ENCODE measurements around the gene PRSS57. TPM values are rescaled to one million over a fixed set of nuclear protein-coding genes. Genes with fewer than 3 reads are reported as not detected.
A peak's percentile ranks its signal among the peaks of the same experiment; 100 is the strongest.

The PRSS57 gene
- total and polyA plus RNA-seq, 2 of the 13 experiments (the other 11 are each of a cell fraction or from before 2014, with no cell fraction given): 0.12 TPM; not detected in 1

- TF ChIP-seq ZNF331 (CRISPR knock-in tag; IDR thresholded peaks at IDR 0.05) (peak; percentile 90), IRX3 (CRISPR knock-in tag; IDR thresholded peaks at IDR 0.05; ENCODE audit: borderline replicate concordance, low read depth) (peak; percentile 90), ZNF782 (CRISPR knock-in tag; IDR thresholded peaks at IDR 0.05; ENCODE audit: borderline replicate concordance) (0 out of 2 replicates have a peak, but pooled peaks have one; percentile 22), ZNF326 (CRISPR knock-in tag; IDR thresholded peaks at IDR 0.05; ENCODE audit: borderline replicate concordance) (no peak), NFKB2 (CRISPR knock-in tag; IDR thresholded peaks at IDR 0.05; ENCODE audit: borderline replicate concordance) (peak; percentile 41; the same call in 1 of the 2 replicates), ZNF577 (CRISPR knock-in tag; IDR thresholded peaks at IDR 0.05; ENCODE audit: borderline replicate concordance, low read depth) (no peak), KDM1A (CRISPR knock-in tag; IDR thresholded peaks at IDR 0.05) (peak; percentile 93), MED8 (CRISPR knock-in tag; IDR thresholded peaks at IDR 0.05; ENCODE audit: insufficient replicate concordance) (peak; percentile 83), ZNF20 (CRISPR knock-in tag; IDR thresholded peaks at IDR 0.05) (no peak), ZNF766 (CRISPR knock-in tag; IDR thresholded peaks at IDR 0.05; ENCODE audit: borderline replicate concordance) (no peak), NR0B2 (CRISPR knock-in tag; IDR thresholded peaks at IDR 0.05) (no peak), THAP9 (CRISPR knock-in tag; IDR thresholded peaks at IDR 0.05; ENCODE audit: borderline replicate concordance) (peak; percentile 42; the same call in 1 of the 2 replicates), ZNF30 (CRISPR knock-in tag; IDR thresholded peaks at IDR 0.05) (no peak)
- TF ChIP-seq, protein P1, sequence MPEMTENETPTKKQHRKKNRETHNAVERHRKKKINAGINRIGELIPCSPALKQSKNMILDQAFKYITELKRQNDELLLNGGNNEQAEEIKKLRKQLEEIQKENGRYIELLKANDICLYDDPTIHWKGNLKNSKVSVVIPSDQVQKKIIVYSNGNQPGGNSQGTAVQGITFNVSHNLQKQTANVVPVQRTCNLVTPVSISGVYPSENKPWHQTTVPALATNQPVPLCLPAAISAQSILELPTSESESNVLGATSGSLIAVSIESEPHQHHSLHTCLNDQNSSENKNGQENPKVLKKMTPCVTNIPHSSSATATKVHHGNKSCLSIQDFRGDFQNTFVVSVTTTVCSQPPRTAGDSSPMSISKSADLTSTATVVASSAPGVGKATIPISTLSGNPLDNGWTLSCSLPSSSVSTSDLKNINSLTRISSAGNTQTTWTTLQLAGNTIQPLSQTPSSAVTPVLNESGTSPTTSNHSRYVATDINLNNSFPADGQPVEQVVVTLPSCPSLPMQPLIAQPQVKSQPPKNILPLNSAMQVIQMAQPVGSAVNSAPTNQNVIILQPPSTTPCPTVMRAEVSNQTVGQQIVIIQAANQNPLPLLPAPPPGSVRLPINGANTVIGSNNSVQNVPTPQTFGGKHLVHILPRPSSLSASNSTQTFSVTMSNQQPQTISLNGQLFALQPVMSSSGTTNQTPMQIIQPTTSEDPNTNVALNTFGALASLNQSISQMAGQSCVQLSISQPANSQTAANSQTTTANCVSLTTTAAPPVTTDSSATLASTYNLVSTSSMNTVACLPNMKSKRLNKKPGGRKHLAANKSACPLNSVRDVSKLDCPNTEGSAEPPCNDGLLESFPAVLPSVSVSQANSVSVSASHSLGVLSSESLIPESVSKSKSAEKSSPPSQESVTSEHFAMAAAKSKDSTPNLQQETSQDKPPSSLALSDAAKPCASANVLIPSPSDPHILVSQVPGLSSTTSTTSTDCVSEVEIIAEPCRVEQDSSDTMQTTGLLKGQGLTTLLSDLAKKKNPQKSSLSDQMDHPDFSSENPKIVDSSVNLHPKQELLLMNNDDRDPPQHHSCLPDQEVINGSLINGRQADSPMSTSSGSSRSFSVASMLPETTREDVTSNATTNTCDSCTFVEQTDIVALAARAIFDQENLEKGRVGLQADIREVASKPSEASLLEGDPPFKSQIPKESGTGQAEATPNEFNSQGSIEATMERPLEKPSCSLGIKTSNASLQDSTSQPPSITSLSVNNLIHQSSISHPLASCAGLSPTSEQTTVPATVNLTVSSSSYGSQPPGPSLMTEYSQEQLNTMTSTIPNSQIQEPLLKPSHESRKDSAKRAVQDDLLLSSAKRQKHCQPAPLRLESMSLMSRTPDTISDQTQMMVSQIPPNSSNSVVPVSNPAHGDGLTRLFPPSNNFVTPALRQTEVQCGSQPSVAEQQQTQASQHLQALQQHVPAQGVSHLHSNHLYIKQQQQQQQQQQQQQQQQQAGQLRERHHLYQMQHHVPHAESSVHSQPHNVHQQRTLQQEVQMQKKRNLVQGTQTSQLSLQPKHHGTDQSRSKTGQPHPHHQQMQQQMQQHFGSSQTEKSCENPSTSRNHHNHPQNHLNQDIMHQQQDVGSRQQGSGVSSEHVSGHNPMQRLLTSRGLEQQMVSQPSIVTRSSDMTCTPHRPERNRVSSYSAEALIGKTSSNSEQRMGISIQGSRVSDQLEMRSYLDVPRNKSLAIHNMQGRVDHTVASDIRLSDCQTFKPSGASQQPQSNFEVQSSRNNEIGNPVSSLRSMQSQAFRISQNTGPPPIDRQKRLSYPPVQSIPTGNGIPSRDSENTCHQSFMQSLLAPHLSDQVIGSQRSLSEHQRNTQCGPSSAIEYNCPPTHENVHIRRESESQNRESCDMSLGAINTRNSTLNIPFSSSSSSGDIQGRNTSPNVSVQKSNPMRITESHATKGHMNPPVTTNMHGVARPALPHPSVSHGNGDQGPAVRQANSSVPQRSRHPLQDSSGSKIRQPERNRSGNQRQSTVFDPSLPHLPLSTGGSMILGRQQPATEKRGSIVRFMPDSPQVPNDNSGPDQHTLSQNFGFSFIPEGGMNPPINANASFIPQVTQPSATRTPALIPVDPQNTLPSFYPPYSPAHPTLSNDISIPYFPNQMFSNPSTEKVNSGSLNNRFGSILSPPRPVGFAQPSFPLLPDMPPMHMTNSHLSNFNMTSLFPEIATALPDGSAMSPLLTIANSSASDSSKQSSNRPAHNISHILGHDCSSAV (CRISPR knock-in tag; IDR thresholded peaks at IDR 0.05; ENCODE audit: borderline replicate concordance): no peak
- TF ChIP-seq, protein P2, sequence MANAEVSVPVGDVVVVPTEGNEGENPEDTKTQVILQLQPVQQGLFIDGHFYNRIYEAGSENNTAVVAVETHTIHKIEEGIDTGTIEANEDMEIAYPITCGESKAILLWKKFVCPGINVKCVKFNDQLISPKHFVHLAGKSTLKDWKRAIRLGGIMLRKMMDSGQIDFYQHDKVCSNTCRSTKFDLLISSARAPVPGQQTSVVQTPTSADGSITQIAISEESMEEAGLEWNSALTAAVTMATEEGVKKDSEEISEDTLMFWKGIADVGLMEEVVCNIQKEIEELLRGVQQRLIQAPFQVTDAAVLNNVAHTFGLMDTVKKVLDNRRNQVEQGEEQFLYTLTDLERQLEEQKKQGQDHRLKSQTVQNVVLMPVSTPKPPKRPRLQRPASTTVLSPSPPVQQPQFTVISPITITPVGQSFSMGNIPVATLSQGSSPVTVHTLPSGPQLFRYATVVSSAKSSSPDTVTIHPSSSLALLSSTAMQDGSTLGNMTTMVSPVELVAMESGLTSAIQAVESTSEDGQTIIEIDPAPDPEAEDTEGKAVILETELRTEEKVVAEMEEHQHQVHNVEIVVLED (CRISPR knock-in tag; IDR thresholded peaks at IDR 0.05; ENCODE audit: borderline replicate concordance): peak; percentile 40; the same call in 1 of the 2 replicates
Measured at GRCh38 chr19:738509-739128, 43.4 kb upstream of the PRSS57 start (continued).

Data from HepG2 (cell line).